BJ (cell line): ENCODE data around the gene BCAR3. TPM values are rescaled to one million over a fixed set of nuclear protein-coding genes. Genes with fewer than 3 reads are reported as not detected.

Experiments
- CTCF ChIA-PET: fragments of 350-600 bp; formaldehyde crosslinking; extraction: SDS; loops from one replicate; lab custom pipeline; 2021; ENCODE audit warnings: antibody characterized with exemption, inconsistent platforms; lab: Yijun Ruan, JAX
- POLR2A ChIA-PET: fragments of 300-600 bp; sonication (Branson Sonifier 250); formaldehyde crosslinking; extraction: SDS; loops from one replicate; lab custom pipeline; 2021; ENCODE audit warnings: antibody characterized with exemption; lab: Charles Lee
- DNase-seq: peaks from one replicate; pipeline ENCODE4 v3.0.0-alpha.2; 2011; ENCODE audit warnings: low read depth
- H3K27me3 ChIP-seq: 2 replicates; pipeline ENCODE4 v1.6.0; 2011; ENCODE audit warnings: low read length; ENCODE audit not compliant: control insufficient read depth, insufficient read depth
- H3K36me3 ChIP-seq: 2 replicates; pipeline ENCODE4 v1.5.1; 2011; ENCODE audit warnings: low read length; ENCODE audit not compliant: control insufficient read depth, insufficient read depth
- H3K4me3 ChIP-seq: 2 replicates; pipeline ENCODE4 v1.5.1; 2011; ENCODE audit warnings: low read depth, mild to moderate bottlenecking, control low read depth, low read length
- polyA plus RNA-seq: library from polyadenylated mRNA; depleted of rRNA; stranded (reverse); fragments of >200 nt; gene quantifications from 2 replicates; pipeline ENCODE4 v1.2.3, GENCODE V29; 2011
- TF ChIP-seq, protein P1 (sequence below): IDR thresholded peaks from 2 replicates; pipeline ENCODE4 v1.5.1; 2011; ENCODE audit warnings: low read depth, mild to moderate bottlenecking, control low read depth, inconsistent platforms, low read length, moderate library complexity; ENCODE audit not compliant: insufficient read depth

The BCAR3 gene
- polyA plus RNA-seq, 1 experiment = 31.7 TPM

GRCh38 chr1:93629101-93630059 lies 52.3 kb downstream of the BCAR3 start:
- Histone ChIP-seq H3K36me3 (no peaks in the 10 kb centered on the region), H3K4me3 (no peak overlapping the region), H3K27me3 (no peaks in the 10 kb centered on the region)
- ChIA-PET CTCF (interaction anchor here (0.6 to 14.7 kb wide), 35 partner anchors 9 to 217 kb away, joined by 3 to 261 read pairs (median 4); partner anchors contain the start of gene BCAR3), POLR2A (interaction anchor here (1.1 kb wide), 1 partner anchor 185 kb away, joined by 5 read pairs; no protein-coding TSS in a partner anchor)
- TF ChIP-seq, protein P1, sequence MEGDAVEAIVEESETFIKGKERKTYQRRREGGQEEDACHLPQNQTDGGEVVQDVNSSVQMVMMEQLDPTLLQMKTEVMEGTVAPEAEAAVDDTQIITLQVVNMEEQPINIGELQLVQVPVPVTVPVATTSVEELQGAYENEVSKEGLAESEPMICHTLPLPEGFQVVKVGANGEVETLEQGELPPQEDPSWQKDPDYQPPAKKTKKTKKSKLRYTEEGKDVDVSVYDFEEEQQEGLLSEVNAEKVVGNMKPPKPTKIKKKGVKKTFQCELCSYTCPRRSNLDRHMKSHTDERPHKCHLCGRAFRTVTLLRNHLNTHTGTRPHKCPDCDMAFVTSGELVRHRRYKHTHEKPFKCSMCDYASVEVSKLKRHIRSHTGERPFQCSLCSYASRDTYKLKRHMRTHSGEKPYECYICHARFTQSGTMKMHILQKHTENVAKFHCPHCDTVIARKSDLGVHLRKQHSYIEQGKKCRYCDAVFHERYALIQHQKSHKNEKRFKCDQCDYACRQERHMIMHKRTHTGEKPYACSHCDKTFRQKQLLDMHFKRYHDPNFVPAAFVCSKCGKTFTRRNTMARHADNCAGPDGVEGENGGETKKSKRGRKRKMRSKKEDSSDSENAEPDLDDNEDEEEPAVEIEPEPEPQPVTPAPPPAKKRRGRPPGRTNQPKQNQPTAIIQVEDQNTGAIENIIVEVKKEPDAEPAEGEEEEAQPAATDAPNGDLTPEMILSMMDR = peak; percentile 72
- DNase-seq = no peak

DNA sequence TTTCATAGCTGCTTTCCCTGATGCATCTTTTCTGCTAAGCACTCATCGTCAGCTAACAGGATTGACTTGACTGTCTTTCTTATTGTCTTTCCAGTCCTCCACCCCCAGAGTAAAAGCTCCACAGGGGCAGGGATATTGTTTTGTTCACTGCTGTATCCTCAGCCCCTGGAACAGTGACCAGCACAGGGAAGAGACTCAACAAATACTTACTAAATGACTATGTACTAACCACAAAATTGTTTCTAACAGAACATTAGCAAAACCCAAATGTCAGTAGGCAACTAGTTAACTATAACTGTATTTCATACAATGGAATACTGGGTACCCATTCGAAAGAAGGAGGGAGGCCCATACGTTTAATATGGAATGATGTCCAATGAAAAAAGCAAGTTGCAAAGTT lies 53.0 kb downstream of the BCAR3 start:
- POLR2A ChIA-PET = interaction anchor here (1.1 kb wide), 1 partner anchor 186 kb away, joined by 5 read pairs; no protein-coding TSS in a partner anchor
- Histone ChIP-seq H3K36me3 (no peaks in the 10 kb centered on the region), H3K4me3 (no peak overlapping the region), H3K27me3 (no peaks in the 10 kb centered on the region)
- TF ChIP-seq, protein P1 = no peak
- no peak for DNase-seq
- CTCF ChIA-PET = interaction anchor here (0.7 to 14.7 kb wide), 24 partner anchors 8 to 217 kb away, joined by 3 to 261 read pairs (median 4); partner anchors contain the start of gene BCAR3

GRCh38 chr1:93625582-93626327 lies 55.9 kb downstream of the BCAR3 start:
- H3K27me3 ChIP-seq = no peaks in the 10 kb centered on the region
- POLR2A ChIA-PET = no interaction called here
- H3K4me3 ChIP-seq = no peak overlapping the region
- CTCF ChIA-PET = interaction anchor here (0.6 to 6.1 kb wide), 5 partner anchors 45 to 219 kb away, joined by 3 to 53 read pairs (median 6); no protein-coding TSS in a partner anchor
- no peaks in the 10 kb centered on the region for H3K36me3 ChIP-seq
- DNase-seq = peak; percentile 84
- TF ChIP-seq, protein P1 = no peak

- Histone ChIP-seq H3K36me3 (no peaks in the 10 kb centered on the region), H3K27me3 (no peaks in the 10 kb centered on the region), H3K4me3 (no peak overlapping the region)
- TF ChIP-seq, protein P1 = no peak
- peak; percentile 64 for DNase-seq
- ChIA-PET POLR2A (no interaction called here), CTCF (interaction anchor here (1.0 to 6.1 kb wide), 4 partner anchors 44 to 222 kb away, joined by 3 to 53 read pairs (median 4); no protein-coding TSS in a partner anchor)
Observed at GRCh38 chr1:93623875-93624274, 57.8 kb downstream of the BCAR3 start.
